ENCODE measurements around the gene PHACTR1.

DNA sequence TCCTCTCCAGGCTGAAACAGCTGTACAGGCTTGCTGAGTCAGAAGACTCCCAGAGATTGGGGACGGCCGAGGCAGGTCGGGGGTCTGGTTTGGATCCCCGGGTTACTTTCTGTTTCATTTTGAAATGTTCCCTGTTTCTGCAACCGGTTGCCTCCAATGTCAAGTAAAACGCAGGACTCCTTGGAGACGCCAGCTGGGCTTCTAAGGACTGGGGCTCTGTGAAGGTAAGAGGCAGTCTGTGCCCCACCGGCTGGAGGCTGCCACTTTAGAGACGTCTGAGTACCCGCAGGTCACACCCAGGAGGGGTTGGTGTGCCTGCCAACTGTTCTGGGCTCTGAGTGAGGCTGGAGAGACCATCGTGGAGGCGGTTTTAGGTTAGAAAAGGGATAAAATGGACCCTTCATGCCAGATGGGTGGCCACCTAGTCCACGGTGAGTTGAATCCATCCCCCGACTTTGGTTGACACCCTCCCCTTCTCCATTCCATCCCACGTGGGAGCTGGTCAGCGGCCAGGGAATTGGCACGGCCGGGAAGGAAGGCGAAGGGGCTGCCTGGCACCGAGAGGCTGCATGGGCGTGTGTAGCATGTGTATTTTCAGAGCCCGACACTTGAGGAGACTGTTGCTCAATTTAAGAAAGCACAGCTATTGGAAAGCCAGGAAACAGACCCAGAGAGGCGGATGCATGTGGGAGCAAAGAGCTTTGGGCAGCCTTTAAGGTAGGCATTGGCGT, 240.9 kb downstream of the PHACTR1 start:
- TF ChIP-seq EZH2 (IDR thresholded peaks at IDR 0.05; ENCODE audit: low read length, missing control alignments), result no peak
- TF ChIP-seq CTCF (conservative IDR thresholded peaks at IDR 0.05 in 1 of 2, IDR thresholded peaks at IDR 0.05 in 1 of 2; ENCODE audit: low read depth in 1 of 2, low read length in 2 of 2), result no peak

All from fibroblast of lung (primary cell).